Transverse colon (tissue), 4 donors: Measurements from ENCODE around the gene CDH13. TPM values are rescaled to one million over a fixed set of nuclear protein-coding genes. Genes with fewer than 3 reads are reported as not detected.

Experiments used
- DNase-seq: peaks from one replicate; pipeline ENCODE4 v3.0.0-alpha.2; 2019
- H3K27ac ChIP-seq, 4 donors: fragments of 200-600 bp; sonication (generic); 2 replicates each; pipeline ENCODE4 v1.5.1; 2016 to 2018; ENCODE audit warnings: inconsistent platforms in 4 of 4
- H3K27me3 ChIP-seq: fragments of 200-600 bp; sonication (generic); 2 replicates; pipeline ENCODE4 v1.5.1; 2017; ENCODE audit warnings: inconsistent platforms
- H3K36me3 ChIP-seq, 4 donors: fragments of 200-600 bp; sonication (generic); 2 replicates each; pipeline ENCODE4 v1.5.1; 2017 to 2019; ENCODE audit warnings: inconsistent platforms in 4 of 4
- H3K4me1 ChIP-seq, 4 donors: fragments of 200-600 bp; sonication (generic); 2 replicates each; pipeline ENCODE4 v1.5.1; 2017 to 2020; ENCODE audit warnings: inconsistent platforms in 4 of 4
- H3K4me3 ChIP-seq, 4 donors: fragments of 200-600 bp; sonication (generic); 1 replicate in 1 of 4; 2 replicates in 3 of 4; pipeline versions ENCODE4 v1.5.1 to v1.6.1; 2017 to 2019; ENCODE audit warnings: inconsistent platforms in 4 of 4
- H3K9me3 ChIP-seq, 2 donors: fragments of 200-600 bp; sonication (generic); 2 replicates each; pipeline ENCODE4 v1.5.1; 2017 to 2019; ENCODE audit warnings: inconsistent platforms in 2 of 2
- EP300 ChIP-seq: sonication (generic); formaldehyde crosslinking; IDR thresholded peaks from one replicate; pipeline ENCODE4 v1.6.1; 2017; ENCODE audit warnings: antibody characterized with exemption, low read depth
- POLR2A ChIP-seq: fragments of 450-650 bp; IDR thresholded peaks from one replicate; pipeline ENCODE4 v1.6.1; 2016; ENCODE audit warnings: antibody characterized with exemption, mild to moderate bottlenecking, moderate library complexity
- POLR2AphosphoS5 ChIP-seq, 3 donors: sonication (generic); formaldehyde crosslinking; IDR thresholded peaks; one replicate each; pipeline ENCODE4 v1.6.1; 2016; ENCODE audit warnings: antibody characterized with exemption in 3 of 3
- WGBS, 2 donors: methylation state at CpG; one replicate each; pipeline ENCODE4 v1.1.5; 2018; ENCODE audit warnings: low coverage in 1 of 2; 5-methylcytosine and 5-hydroxymethylcytosine counted together
- in situ Hi-C, 4 donors: fragments of 200-750 bp; cut with MboI; loops; one replicate each; pipeline versions ENCODE4 v1.15.0 to v1.15.1; 2017; ENCODE audit warnings: low sequenced_read_pairs in 3 of 4, low pct_ligation_motif_present in 1 of 4, low pct_unique_long_range_greater_than_20kb in 1 of 4
- intact Hi-C: fragments of 100-400 bp; cut with DNase I; formaldehyde crosslinking; loops from one replicate; pipeline ENCODE4 v1.15.1; 2023; ENCODE audit warnings: low total_unique reads
- total RNA-seq, 4 donors: library from RNA; depleted of rRNA; stranded (reverse); fragments of >200 nt; gene quantifications; one replicate each; pipeline ENCODE4 v1.1.0, GENCODE V29; 2016
- TF ChIP-seq, protein P1 (sequence below), 5 experiments: fragments of 200-600 bp in 3 of 5; fragments of 450-650 bp in 2 of 5; sonication (generic) in 3 of 5; IDR thresholded peaks; 1 replicate in 2 of 5; 2 replicates in 3 of 5; pipeline ENCODE4 v1.5.1; 2016 to 2017; ENCODE audit warnings: antibody characterized with exemption in 5 of 5, inconsistent platforms in 3 of 5, mild to moderate bottlenecking in 2 of 5, moderate library complexity in 1 of 5

CDH13 gene
- total RNA-seq, 4 donors from 2014 or later = 3.8 to 28.1 (median 5.8) TPM

DNA sequence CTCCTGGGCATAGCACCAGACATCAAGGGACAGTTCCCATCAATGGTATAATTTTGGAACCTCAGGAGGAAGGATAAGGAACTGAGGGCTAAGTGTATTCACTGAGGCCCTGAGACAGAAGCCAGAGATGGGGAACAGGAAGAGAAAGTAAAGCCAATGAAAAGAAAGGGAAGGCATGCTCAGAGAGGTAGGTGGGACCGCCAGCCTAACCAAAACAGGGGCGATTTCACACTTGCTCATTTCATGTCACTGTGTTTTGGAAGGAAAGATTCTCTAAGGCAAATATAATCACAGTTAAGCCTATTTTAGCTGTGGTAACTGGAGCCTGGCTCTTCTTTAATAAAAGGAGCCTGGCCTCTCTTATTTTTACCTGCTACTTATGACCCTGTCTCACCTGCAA, 411.1 kb downstream of the CDH13 start:
- in situ Hi-C loops = no loop called here
- H3K4me1 ChIP-seq = no peaks in the 10 kb centered on the region
- DNase-seq = no peak
- H3K27ac ChIP-seq = no peak overlapping the region
- 83 to 90% methylated on average over 2 of the region's 2 CpGs for WGBS, 2 donors
- H3K9me3 ChIP-seq = no peaks in the 10 kb centered on the region
- intact Hi-C loops = no loop called here
- no peak overlapping the region for H3K4me3 ChIP-seq
- no peak for TF ChIP-seq EP300
- H3K36me3 ChIP-seq = no peaks in the 10 kb centered on the region
- H3K27me3 ChIP-seq = no peaks in the 10 kb centered on the region

DNA sequence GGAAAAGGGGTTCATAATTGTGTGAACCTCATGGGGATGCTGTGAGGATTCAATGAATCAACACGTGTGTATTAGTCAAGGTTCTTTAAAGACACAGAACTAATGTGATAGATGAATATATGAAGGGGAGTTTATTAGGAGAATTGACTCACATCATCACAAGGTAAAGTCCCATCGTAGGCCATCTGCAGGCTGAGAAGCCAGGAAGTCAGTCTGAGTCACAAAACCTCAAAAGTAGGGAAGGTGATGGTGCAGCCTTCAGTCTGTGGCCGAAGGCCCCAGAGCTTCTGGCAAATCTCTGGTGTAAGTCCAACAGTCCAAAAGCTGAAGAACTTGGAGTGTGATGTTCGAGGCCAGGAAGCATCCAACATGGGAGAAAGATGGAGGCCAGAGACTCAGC, 413.4 kb downstream of the CDH13 start:
- in situ Hi-C loops (no loop called here), intact Hi-C loops (no loop called here)
- TF ChIP-seq POLR2A = no peak
- TF ChIP-seq POLR2AphosphoS5 (IDR thresholded peaks at IDR 0.05) = no peak
- TF ChIP-seq, protein P1, sequence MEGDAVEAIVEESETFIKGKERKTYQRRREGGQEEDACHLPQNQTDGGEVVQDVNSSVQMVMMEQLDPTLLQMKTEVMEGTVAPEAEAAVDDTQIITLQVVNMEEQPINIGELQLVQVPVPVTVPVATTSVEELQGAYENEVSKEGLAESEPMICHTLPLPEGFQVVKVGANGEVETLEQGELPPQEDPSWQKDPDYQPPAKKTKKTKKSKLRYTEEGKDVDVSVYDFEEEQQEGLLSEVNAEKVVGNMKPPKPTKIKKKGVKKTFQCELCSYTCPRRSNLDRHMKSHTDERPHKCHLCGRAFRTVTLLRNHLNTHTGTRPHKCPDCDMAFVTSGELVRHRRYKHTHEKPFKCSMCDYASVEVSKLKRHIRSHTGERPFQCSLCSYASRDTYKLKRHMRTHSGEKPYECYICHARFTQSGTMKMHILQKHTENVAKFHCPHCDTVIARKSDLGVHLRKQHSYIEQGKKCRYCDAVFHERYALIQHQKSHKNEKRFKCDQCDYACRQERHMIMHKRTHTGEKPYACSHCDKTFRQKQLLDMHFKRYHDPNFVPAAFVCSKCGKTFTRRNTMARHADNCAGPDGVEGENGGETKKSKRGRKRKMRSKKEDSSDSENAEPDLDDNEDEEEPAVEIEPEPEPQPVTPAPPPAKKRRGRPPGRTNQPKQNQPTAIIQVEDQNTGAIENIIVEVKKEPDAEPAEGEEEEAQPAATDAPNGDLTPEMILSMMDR (IDR thresholded peaks at IDR 0.05) = no peak
- TF ChIP-seq EP300 = no peak
- H3K4me1 ChIP-seq = no peaks in the 10 kb centered on the region
- H3K9me3 ChIP-seq = no peaks in the 10 kb centered on the region
- no peaks in the 10 kb centered on the region for H3K36me3 ChIP-seq
- H3K4me3 ChIP-seq = no peak overlapping the region
- no peak overlapping the region for H3K27ac ChIP-seq
- no peak for DNase-seq
- 66 to 67% methylated on average over 1 to 4 of the region's 4 CpGs for WGBS, 2 donors
- no peaks in the 10 kb centered on the region for H3K27me3 ChIP-seq

DNA sequence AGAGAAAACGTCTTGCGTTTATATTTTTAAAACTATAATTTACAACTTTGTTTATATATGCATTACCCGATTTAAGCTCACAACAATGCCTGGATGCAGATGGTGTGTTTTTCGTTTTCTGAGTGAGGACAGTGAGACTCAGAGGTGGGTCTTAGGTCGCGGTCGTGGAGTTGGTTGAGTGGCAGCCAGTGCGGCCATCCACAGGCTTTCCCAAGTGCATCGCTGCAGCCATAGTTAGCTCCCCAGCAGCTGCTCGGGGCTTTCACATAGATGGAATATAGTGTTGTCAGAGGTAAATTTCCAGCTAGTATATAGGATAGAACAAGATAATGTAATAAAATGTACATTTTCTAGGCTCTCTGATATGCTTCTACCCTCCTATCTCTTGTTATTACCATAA, 417.8 kb downstream of the CDH13 start:
- TF ChIP-seq POLR2A (no peak), EP300 (no peak)
- TF ChIP-seq, protein P1 (IDR thresholded peaks at IDR 0.05) = no peak
- H3K9me3 ChIP-seq = no peaks in the 10 kb centered on the region
- H3K4me3 ChIP-seq = no peak overlapping the region
- no peak for DNase-seq
- H3K27me3 ChIP-seq = no peaks in the 10 kb centered on the region
- 70 to 78% methylated on average over 10 of the region's 10 CpGs for WGBS, 2 donors
- intact Hi-C loops (no loop called here), in situ Hi-C loops (no loop called here)
- no peaks in the 10 kb centered on the region for H3K36me3 ChIP-seq
- no peaks in the 10 kb centered on the region for H3K4me1 ChIP-seq
- no peak overlapping the region for H3K27ac ChIP-seq

DNA sequence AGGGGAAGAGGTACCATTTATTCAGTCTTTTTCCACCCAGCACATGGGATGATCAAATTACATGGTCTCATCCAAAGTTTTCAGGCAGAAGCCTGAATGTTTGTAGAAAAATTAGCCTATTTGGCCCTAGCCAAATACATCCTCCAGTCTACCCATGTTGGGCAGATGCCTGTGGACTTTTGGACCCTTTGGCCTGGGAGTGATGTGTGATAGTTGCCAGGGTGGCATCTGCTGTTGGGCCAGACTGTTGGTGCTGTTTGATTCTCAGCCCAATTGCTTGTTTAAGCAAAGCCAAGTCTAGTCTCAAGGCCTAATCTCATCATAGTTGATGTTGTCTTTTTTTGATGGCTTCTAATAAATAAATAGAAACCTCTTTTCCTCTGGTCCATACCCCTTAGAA, 419.0 kb downstream of the CDH13 start:
- Histone ChIP-seq H3K4me1 (no peaks in the 10 kb centered on the region), H3K27ac (no peak overlapping the region), H3K4me3 (no peak overlapping the region), H3K36me3 (no peaks in the 10 kb centered on the region), H3K27me3 (no peaks in the 10 kb centered on the region), H3K9me3 (no peaks in the 10 kb centered on the region)
- in situ Hi-C loops = no loop called here
- TF ChIP-seq POLR2AphosphoS5 (IDR thresholded peaks at IDR 0.05) (no peak), EP300 (no peak), POLR2A (no peak)
- TF ChIP-seq, protein P1 (IDR thresholded peaks at IDR 0.05) = no peak
- no peak for DNase-seq
- intact Hi-C loops = no loop called here

DNA sequence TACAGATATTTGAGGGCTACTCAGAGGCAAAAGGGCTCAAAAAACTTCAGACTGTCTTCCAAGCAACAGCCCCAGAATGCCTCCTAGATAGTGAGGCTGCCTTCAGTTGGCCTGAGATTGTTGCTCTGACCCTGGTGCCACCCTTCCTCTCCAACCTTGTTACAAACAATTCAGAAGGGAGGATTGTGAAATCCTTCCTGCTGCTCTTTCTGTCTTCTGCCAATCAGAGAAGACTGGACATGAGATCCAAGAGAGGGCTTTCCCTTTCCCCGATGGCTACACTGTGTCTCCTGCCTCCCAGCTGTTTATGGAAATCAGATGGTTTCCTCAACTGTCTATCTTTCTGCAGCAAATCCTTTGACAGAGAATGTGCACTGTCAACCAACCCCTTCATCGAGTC, 419.9 kb downstream of the CDH13 start:
- TF ChIP-seq, protein P1 (IDR thresholded peaks at IDR 0.05) = no peak
- TF ChIP-seq POLR2AphosphoS5 (IDR thresholded peaks at IDR 0.05) (no peak), POLR2A (no peak), EP300 (no peak)
- intact Hi-C loops = no loop called here

More for the DNA sequence above, 419.9 kb downstream of the CDH13 start:
- H3K27me3 ChIP-seq = no peaks in the 10 kb centered on the region
- no peaks in the 10 kb centered on the region for H3K4me1 ChIP-seq
- no peaks in the 10 kb centered on the region for H3K36me3 ChIP-seq
- no peak overlapping the region for H3K27ac ChIP-seq
- no peak overlapping the region for H3K4me3 ChIP-seq
- in situ Hi-C loops = no loop called here
- WGBS, 2 donors = 40 to 42% methylated on average over 1 to 2 of the region's 2 CpGs
- no peak for DNase-seq
- no peaks in the 10 kb centered on the region for H3K9me3 ChIP-seq
